Endodermal cell (in vitro differentiated cells): ENCODE results near the gene GLIS1. TPM values are rescaled to one million over a fixed set of nuclear protein-coding genes. Genes with fewer than 3 reads are reported as not detected.

Source experiments
- DNase-seq: peaks from one replicate; pipeline ENCODE4 v3.0.0-alpha.2; 2017
- H3K27ac ChIP-seq: 2 replicates; pipeline ENCODE4 v1.5.1; 2013; ENCODE audit warnings: mild to moderate bottlenecking, low read depth, low read length, moderate library complexity
- H3K27me3 ChIP-seq: 2 replicates; pipeline ENCODE4 v1.6.1; 2013; ENCODE audit warnings: mild to moderate bottlenecking, low read length, moderate library complexity; ENCODE audit not compliant: insufficient read depth, control insufficient read depth, poor library complexity, severe bottlenecking
- H3K36me3 ChIP-seq: 2 replicates; pipeline ENCODE4 v1.7.0; 2013; ENCODE audit warnings: mild to moderate bottlenecking, low read length, moderate library complexity; ENCODE audit not compliant: control insufficient read depth, insufficient read depth
- H3K4me1 ChIP-seq: one replicate; pipeline ENCODE4 v1.7.0; 2013; ENCODE audit warnings: low read length; ENCODE audit not compliant: control insufficient read depth, insufficient read depth
- H3K4me3 ChIP-seq: 2 replicates; pipeline ENCODE4 v1.5.1; 2013; ENCODE audit warnings: mild to moderate bottlenecking, low read length, moderate library complexity
- H3K9ac ChIP-seq: 2 replicates; pipeline ENCODE4 v1.6.1; 2013; ENCODE audit warnings: mild to moderate bottlenecking, low read length, moderate library complexity; ENCODE audit not compliant: poor library complexity, severe bottlenecking; ENCODE audit errors: extremely low read depth
- H3K9me3 ChIP-seq: 2 replicates; pipeline ENCODE4 v1.6.1; 2013; ENCODE audit warnings: mild to moderate bottlenecking, low read length, moderate library complexity; ENCODE audit not compliant: control insufficient read depth
- H3K27ac Mint-ChIP-seq: 2 replicates; pipeline ENCODE4 v1.8.0; 2020; ENCODE audit warnings: mixed read lengths
- H3K27me3 Mint-ChIP-seq: 2 replicates; pipeline ENCODE4 v1.8.0; 2021; ENCODE audit warnings: mild to moderate bottlenecking, mixed read lengths; ENCODE audit not compliant: insufficient read depth
- H3K36me3 Mint-ChIP-seq: 2 replicates; pipeline ENCODE4 v1.8.0; 2020; ENCODE audit warnings: low read depth, mixed read lengths
- H3K4me1 Mint-ChIP-seq: 2 replicates; pipeline ENCODE4 v1.8.0; 2020; ENCODE audit warnings: mixed read lengths
- H3K4me3 Mint-ChIP-seq: 2 replicates; pipeline ENCODE4 v1.8.0; 2020; ENCODE audit warnings: mild to moderate bottlenecking, moderate library complexity, mixed read lengths
- H3K9me3 Mint-ChIP-seq: 2 replicates; pipeline ENCODE4 v1.8.0; 2020; ENCODE audit warnings: mild to moderate bottlenecking, mixed read lengths
- CTCF ChIP-seq: fragments of 200-600 bp; sonication (generic); conservative IDR thresholded peaks from 2 replicates; pipeline ENCODE4 v1.5.0; 2021; ENCODE audit warnings: antibody characterized with exemption, mild to moderate bottlenecking
- WGBS, 2 experiments: methylation state at CpG; one replicate each; pipeline versions ENCODE4 v1.1.5 to v1.1.7; 2013; ENCODE audit warnings: missing lambda C conversion rate in 2 of 2, mixed read lengths in 1 of 2; ENCODE audit not compliant: insufficient coverage in 1 of 2, insufficient read length in 1 of 2; 5-methylcytosine and 5-hydroxymethylcytosine counted together
- total RNA-seq, 2 donors: library from RNA; stranded (reverse); fragmentation: NEBNext Ultra II Directional in 1 of 2; extraction: Animal tissue kit (Norgen Biotek cat#: 25700) in 1 of 2; gene quantifications; 2 replicates in 1 of 2; 3 replicates in 1 of 2; pipeline ENCODE4 v1.2.1, GENCODE V29; 2021

Gene GLIS1
- total RNA-seq, 2 donors from 2014 or later: 2.1 to 3.9 TPM

- whole genome bisulfite sequencing, 2 experiments: 89 to 95% methylated on average over 4 to 5 of the region's 5 CpGs
- H3K9me3 Mint-ChIP-seq: no peaks in the 10 kb centered on the region
- H3K36me3 ChIP-seq: no peaks in the 10 kb centered on the region
Measured at GRCh38 chr1:53542551-53542950, 196.4 kb downstream of the GLIS1 start.

GRCh38 chr1:53541761-53542550 is 197.0 kb downstream of the GLIS1 start:
- H3K4me1 ChIP-seq: no peaks in the 10 kb centered on the region
- no peak overlapping the region for H3K9ac ChIP-seq
- peak; percentile 86 for DNase-seq
- no peaks in the 10 kb centered on the region for H3K9me3 ChIP-seq
- no peaks in the 10 kb centered on the region for H3K4me1 Mint-ChIP-seq
- no peaks in the 10 kb centered on the region for H3K36me3 Mint-ChIP-seq
- no peaks in the 10 kb centered on the region for H3K27me3 ChIP-seq
- WGBS, 2 experiments: 90 to 91% methylated on average over 10 to 15 of the region's 15 CpGs
- no peaks in the 10 kb centered on the region for H3K36me3 ChIP-seq
- TF ChIP-seq CTCF: peak; percentile 72
- no peak overlapping the region for H3K27ac Mint-ChIP-seq
- no peak overlapping the region for H3K4me3 Mint-ChIP-seq
- H3K4me3 ChIP-seq: no peak overlapping the region
- no peak overlapping the region for H3K27ac ChIP-seq
- no peaks in the 10 kb centered on the region for H3K9me3 Mint-ChIP-seq
- peaks cover 4% of the 10 kb centered on the region for H3K27me3 Mint-ChIP-seq

More at GRCh38 chr1:53542551-53542950, 196.4 kb downstream of the GLIS1 start:
- no peak overlapping the region for H3K4me3 Mint-ChIP-seq
- no peak overlapping the region for H3K27ac Mint-ChIP-seq
- no peak for TF ChIP-seq CTCF
- no peak for DNase-seq
- Histone ChIP-seq H3K27me3 (no peaks in the 10 kb centered on the region), H3K9me3 (no peaks in the 10 kb centered on the region), H3K4me3 (no peak overlapping the region), H3K9ac (no peak overlapping the region), H3K4me1 (no peaks in the 10 kb centered on the region), H3K27ac (no peak overlapping the region)
- H3K36me3 Mint-ChIP-seq: no peaks in the 10 kb centered on the region
- H3K27me3 Mint-ChIP-seq: peaks cover 4% of the 10 kb centered on the region
- H3K4me1 Mint-ChIP-seq: no peaks in the 10 kb centered on the region

GRCh38 chr1:53541263-53541625 is 197.7 kb downstream of the GLIS1 start:
- Histone ChIP-seq H3K27me3 (no peaks in the 10 kb centered on the region), H3K36me3 (no peaks in the 10 kb centered on the region), H3K4me3 (no peak overlapping the region), H3K4me1 (no peaks in the 10 kb centered on the region), H3K9me3 (no peaks in the 10 kb centered on the region), H3K27ac (no peak overlapping the region), H3K9ac (no peak overlapping the region)
- peaks cover 2% of the 10 kb centered on the region for H3K27me3 Mint-ChIP-seq
- H3K4me1 Mint-ChIP-seq: no peaks in the 10 kb centered on the region
- no peak for TF ChIP-seq CTCF
- H3K9me3 Mint-ChIP-seq: no peaks in the 10 kb centered on the region
- no peaks in the 10 kb centered on the region for H3K36me3 Mint-ChIP-seq
- H3K27ac Mint-ChIP-seq: no peak overlapping the region
- 83 to 100% methylated on average over 1 to 2 of the region's 2 CpGs for WGBS, 2 experiments
- H3K4me3 Mint-ChIP-seq: no peak overlapping the region
- DNase-seq: no peak
